Neutrophil (primary cell): ENCODE data around the gene KRTAP10-1.
"Not testable (repeated sequence)": the region's sequence is repeated elsewhere in the genome, so short reads cannot be mapped to it uniquely, and the experiment has no call there.

Experiments used
- H3K27ac ChIP-seq: fragments of 200-600 bp; sonication (generic); 2 replicates; pipeline ENCODE4 v1.5.1; 2016; ENCODE audit warnings: mild to moderate bottlenecking, moderate library complexity
- H3K27me3 ChIP-seq: fragments of 200-600 bp; sonication (generic); 2 replicates; pipeline ENCODE4 v1.6.0; 2016; ENCODE audit warnings: mild to moderate bottlenecking
- H3K36me3 ChIP-seq: fragments of 200-600 bp; sonication (generic); 2 replicates; pipeline ENCODE4 v1.5.1; 2017
- H3K4me1 ChIP-seq, 2 experiments: fragments of 200-600 bp in 1 of 2; sonication (generic) in 1 of 2; 1 replicate in 1 of 2; 2 replicates in 1 of 2; pipeline versions ENCODE4 v1.5.1 to v1.6.1; 2013 to 2016; ENCODE audit warnings: low read depth in 1 of 2, low read length in 1 of 2, mild to moderate bottlenecking in 1 of 2, moderate library complexity in 1 of 2; ENCODE audit not compliant: control insufficient read depth in 1 of 2, insufficient read depth in 1 of 2
- H3K4me3 ChIP-seq, 2 experiments: fragments of 200-600 bp in 1 of 2; sonication (generic) in 1 of 2; 1 replicate in 1 of 2; 2 replicates in 1 of 2; pipeline ENCODE4 v1.5.1; 2013 to 2016; ENCODE audit warnings: low read depth in 1 of 2, low read length in 1 of 2, mild to moderate bottlenecking in 1 of 2, moderate library complexity in 1 of 2
- H3K9me3 ChIP-seq: fragments of 200-600 bp; sonication (generic); 2 replicates; pipeline ENCODE4 v1.5.1; 2016
- CTCF ChIP-seq: fragments of 200-600 bp; sonication (generic); IDR thresholded peaks from 2 replicates; pipeline ENCODE4 v1.5.1; 2016; ENCODE audit warnings: antibody characterized with exemption

Gene KRTAP10-1

GRCh38 chr21:44576025-44576420, 36.0 kb upstream of the KRTAP10-1 start:
- H3K36me3 ChIP-seq = no peaks in the 10 kb centered on the region
- no peak overlapping the region for H3K4me3 ChIP-seq
- no peak for TF ChIP-seq CTCF
- peaks cover 29% of the 10 kb centered on the region for H3K27me3 ChIP-seq
- no peak overlapping the region for H3K27ac ChIP-seq
- no peaks in the 10 kb centered on the region for H3K9me3 ChIP-seq
- H3K4me1 ChIP-seq = no peaks in the 10 kb centered on the region

- H3K27ac ChIP-seq = no peak overlapping the region
- H3K4me3 ChIP-seq = no peak overlapping the region
- no peak for TF ChIP-seq CTCF
- H3K36me3 ChIP-seq = no peaks in the 10 kb centered on the region
- no peaks in the 10 kb centered on the region for H3K9me3 ChIP-seq
- peaks cover 24% of the 10 kb centered on the region for H3K27me3 ChIP-seq
- H3K4me1 ChIP-seq = no peaks in the 10 kb centered on the region
Measured at GRCh38 chr21:44575307-44576024, 35.5 kb upstream of the KRTAP10-1 start.

- H3K4me3 ChIP-seq = no peak overlapping the region
- H3K4me1 ChIP-seq = no peaks in the 10 kb centered on the region
- H3K27me3 ChIP-seq = peaks cover 17% of the 10 kb centered on the region
- no peak overlapping the region for H3K27ac ChIP-seq
- H3K36me3 ChIP-seq = no peaks in the 10 kb centered on the region
- no peak for TF ChIP-seq CTCF
- no peaks in the 10 kb centered on the region for H3K9me3 ChIP-seq
Measured at GRCh38 chr21:44574457-44575306, 34.7 kb upstream of the KRTAP10-1 start.

GRCh38 chr21:44573630-44574456, 33.8 kb upstream of the KRTAP10-1 start, which contains the start of gene KRTAP10-4:
Gene KRTAP10-4, plus strand, starts transcription at chr21:44573729. Its CDS starts 30 bp downstream, at chr21:44573759.
- H3K36me3 ChIP-seq, H3K9me3 ChIP-seq, H3K4me1 ChIP-seq, H3K4me3 ChIP-seq, H3K27ac ChIP-seq: not testable (repeated sequence)
- H3K27me3 ChIP-seq = peaks cover 17% of the 10 kb centered on the region

- no peak overlapping the region for H3K27ac ChIP-seq
- no peaks in the 10 kb centered on the region for H3K36me3 ChIP-seq
- no peaks in the 10 kb centered on the region for H3K4me1 ChIP-seq
- no peaks in the 10 kb centered on the region for H3K9me3 ChIP-seq
- peaks cover 22% of the 10 kb centered on the region for H3K27me3 ChIP-seq
- TF ChIP-seq CTCF = no peak
- H3K4me3 ChIP-seq = no peak overlapping the region
Measured at GRCh38 chr21:44572959-44573583, 33.1 kb upstream of the KRTAP10-1 start.
